Hepatocyte (in vitro differentiated cells): ENCODE data around the gene SMIM12. TPM values are rescaled to one million over a fixed set of nuclear protein-coding genes. Genes with fewer than 3 reads are reported as not detected.

Experiments used
- DNase-seq: peaks from one replicate; pipeline ENCODE4 v3.0.0-alpha.2; 2016; ENCODE audit warnings: low spot score
- H2AFZ ChIP-seq: fragments of 200-600 bp; sonication (generic); 2 replicates; pipeline ENCODE4 v1.6.0; 2016; ENCODE audit warnings: antibody characterized with exemption, mild to moderate bottlenecking
- H3K27ac ChIP-seq: fragments of 200-600 bp; sonication (generic); 2 replicates; pipeline ENCODE4 v1.5.1; 2016; ENCODE audit warnings: mild to moderate bottlenecking
- H3K27me3 ChIP-seq: fragments of 200-600 bp; sonication (generic); 2 replicates; pipeline ENCODE4 v1.6.1; 2016
- H3K36me3 ChIP-seq: fragments of 200-600 bp; sonication (generic); replicated peaks from 2 replicates; pipeline ENCODE4 v1.5.1; 2016; ENCODE audit warnings: low read depth; ENCODE audit not compliant: insufficient read depth
- H3K4me1 ChIP-seq: fragments of 200-600 bp; sonication (generic); 2 replicates; pipeline ENCODE4 v1.5.1; 2016; ENCODE audit warnings: mild to moderate bottlenecking, moderate library complexity; ENCODE audit not compliant: insufficient read depth
- H3K4me2 ChIP-seq: fragments of 200-600 bp; sonication (generic); 2 replicates; pipeline ENCODE4 v1.6.0; 2016
- H3K4me3 ChIP-seq: fragments of 200-600 bp; sonication (generic); 2 replicates; pipeline ENCODE4 v1.5.1; 2016; ENCODE audit warnings: mild to moderate bottlenecking
- H3K79me2 ChIP-seq: fragments of 200-600 bp; sonication (generic); 2 replicates; pipeline ENCODE4 v1.6.0; 2017; ENCODE audit warnings: mild to moderate bottlenecking
- H3K9me2 ChIP-seq: fragments of 200-600 bp; sonication (generic); replicated peaks from 2 replicates; pipeline ENCODE4 v1.6.0; 2017; ENCODE audit warnings: mild to moderate bottlenecking; ENCODE audit not compliant: insufficient read depth
- H3K9me3 ChIP-seq: fragments of 200-600 bp; sonication (generic); 2 replicates; pipeline ENCODE4 v1.5.1; 2016; ENCODE audit warnings: low read depth, mild to moderate bottlenecking
- H4K20me1 ChIP-seq: fragments of 200-600 bp; sonication (generic); 2 replicates; pipeline ENCODE4 v1.6.0; 2016; ENCODE audit warnings: mild to moderate bottlenecking; ENCODE audit not compliant: insufficient read depth, poor library complexity, severe bottlenecking
- EZH2 ChIP-seq: fragments of 200-600 bp; sonication (generic); IDR thresholded peaks from 2 replicates; pipeline ENCODE4 v1.6.1; 2016; ENCODE audit warnings: antibody characterized with exemption, mild to moderate bottlenecking, borderline replicate concordance
- EZH2phosphoT487 ChIP-seq: fragments of 200-600 bp; sonication (generic); IDR thresholded peaks from one replicate; pipeline ENCODE4 v1.6.1; 2018; ENCODE audit warnings: antibody characterized with exemption, mild to moderate bottlenecking, low read depth, moderate library complexity; ENCODE audit not compliant: unreplicated experiment, severe bottlenecking
- WGBS: methylation state at CpG from one replicate; pipeline ENCODE4 v1.1.6; 2016; ENCODE audit warnings: low lambda C conversion rate; ENCODE audit errors: missing lambda C conversion rate; 5-methylcytosine and 5-hydroxymethylcytosine counted together
- polyA plus RNA-seq: library from polyadenylated mRNA; unstranded; fragments of >200 nt; fragmentation: Nextera tagmentation; extraction: Ambion mirVana; gene quantifications from 2 replicates; pipeline ENCODE4 v1.2.1, GENCODE V29; 2016
- total RNA-seq: library from RNA; depleted of rRNA; stranded (reverse); fragments of >200 nt; gene quantifications from 2 replicates; pipeline ENCODE4 v1.2.3, GENCODE V29; 2014
- TF ChIP-seq, protein P1 (sequence below): fragments of 200-600 bp; sonication (generic); IDR thresholded peaks from 2 replicates; pipeline ENCODE4 v1.5.1; 2016; ENCODE audit warnings: antibody characterized with exemption, mild to moderate bottlenecking; ENCODE audit not compliant: poor library complexity

SMIM12 gene
- total and polyA plus RNA-seq, 2 experiments from 2014 or later: 21.9 to 53.8 TPM

DNA sequence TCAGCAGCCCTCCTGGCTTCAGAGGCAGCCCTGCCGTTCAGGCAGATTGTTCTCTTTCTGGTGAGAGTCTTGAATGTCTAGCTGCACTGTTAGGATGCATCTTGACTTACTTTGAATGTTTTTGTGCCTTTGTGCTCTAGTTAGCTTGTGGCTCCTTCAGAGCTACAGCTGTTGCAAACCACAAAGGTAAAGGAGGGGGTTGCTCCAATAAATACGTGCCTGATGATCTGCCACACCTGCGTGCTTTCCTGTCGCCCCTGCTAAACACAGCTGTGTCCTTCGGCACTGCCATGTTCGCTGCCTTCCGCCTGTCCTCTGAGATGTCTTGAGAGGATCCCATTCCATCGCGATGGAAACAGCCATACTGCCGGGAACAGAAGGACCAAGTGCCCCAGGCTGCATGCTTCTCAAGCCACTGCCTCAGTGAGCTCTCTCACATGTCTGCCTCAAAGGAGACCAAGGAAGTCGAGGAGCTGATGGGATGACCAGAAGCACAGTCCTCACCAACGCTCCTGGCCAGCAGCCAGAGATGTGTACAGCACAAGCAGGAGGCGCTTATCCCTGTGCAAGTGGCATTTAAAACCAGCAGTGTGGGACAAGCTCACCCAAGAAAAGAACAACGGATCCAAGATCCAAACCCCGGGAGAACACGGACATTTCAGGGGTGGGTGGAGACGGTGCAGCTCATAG, 12.0 kb upstream of the SMIM12 start:
- DNase-seq: no peak
- Histone ChIP-seq H3K79me2 (no peaks in the 10 kb centered on the region), H3K27ac (no peak overlapping the region), H3K9me2 (no peaks in the 10 kb centered on the region), H3K27me3 (peaks cover 23% of the 10 kb centered on the region), H3K4me2 (no peak overlapping the region), H3K4me3 (no peak overlapping the region), H2AFZ (no peak overlapping the region), H4K20me1 (no peaks in the 10 kb centered on the region), H3K9me3 (no peaks in the 10 kb centered on the region), H3K36me3 (no peaks in the 10 kb centered on the region), H3K4me1 (no peaks in the 10 kb centered on the region)
- TF ChIP-seq, protein P1, sequence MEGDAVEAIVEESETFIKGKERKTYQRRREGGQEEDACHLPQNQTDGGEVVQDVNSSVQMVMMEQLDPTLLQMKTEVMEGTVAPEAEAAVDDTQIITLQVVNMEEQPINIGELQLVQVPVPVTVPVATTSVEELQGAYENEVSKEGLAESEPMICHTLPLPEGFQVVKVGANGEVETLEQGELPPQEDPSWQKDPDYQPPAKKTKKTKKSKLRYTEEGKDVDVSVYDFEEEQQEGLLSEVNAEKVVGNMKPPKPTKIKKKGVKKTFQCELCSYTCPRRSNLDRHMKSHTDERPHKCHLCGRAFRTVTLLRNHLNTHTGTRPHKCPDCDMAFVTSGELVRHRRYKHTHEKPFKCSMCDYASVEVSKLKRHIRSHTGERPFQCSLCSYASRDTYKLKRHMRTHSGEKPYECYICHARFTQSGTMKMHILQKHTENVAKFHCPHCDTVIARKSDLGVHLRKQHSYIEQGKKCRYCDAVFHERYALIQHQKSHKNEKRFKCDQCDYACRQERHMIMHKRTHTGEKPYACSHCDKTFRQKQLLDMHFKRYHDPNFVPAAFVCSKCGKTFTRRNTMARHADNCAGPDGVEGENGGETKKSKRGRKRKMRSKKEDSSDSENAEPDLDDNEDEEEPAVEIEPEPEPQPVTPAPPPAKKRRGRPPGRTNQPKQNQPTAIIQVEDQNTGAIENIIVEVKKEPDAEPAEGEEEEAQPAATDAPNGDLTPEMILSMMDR: no peak
- TF ChIP-seq EZH2: no peak
- no peak for TF ChIP-seq EZH2phosphoT487
- 87% methylated on average over 17 of the region's 17 CpGs for WGBS

DNA sequence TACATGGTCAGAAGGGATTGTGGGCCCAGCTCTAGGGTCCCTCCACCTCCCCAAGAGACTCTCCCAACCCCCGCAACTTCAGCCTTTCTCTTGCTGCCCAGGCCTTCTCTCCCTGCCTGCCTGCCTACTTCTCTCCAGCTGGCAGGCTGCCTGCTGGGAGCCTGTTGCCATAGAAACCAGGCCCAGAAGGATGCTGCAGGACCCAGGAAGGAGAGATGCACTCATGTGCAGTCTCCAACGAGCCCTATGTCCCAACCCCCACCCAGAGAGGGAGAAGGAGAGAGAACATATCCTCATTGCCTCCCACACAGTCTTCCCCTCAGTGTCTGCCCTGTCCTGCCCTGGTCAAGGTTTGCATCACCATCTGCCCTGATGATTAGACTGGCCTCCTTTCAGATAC, 10.8 kb upstream of the SMIM12 start:
- TF ChIP-seq EZH2phosphoT487 (no peak), EZH2 (no peak)
- TF ChIP-seq, protein P1: no peak
- H3K27ac ChIP-seq: no peak overlapping the region
- H3K4me3 ChIP-seq: no peak overlapping the region
- no peaks in the 10 kb centered on the region for H3K36me3 ChIP-seq
- no peaks in the 10 kb centered on the region for H4K20me1 ChIP-seq
- H3K27me3 ChIP-seq: peaks cover 23% of the 10 kb centered on the region
- no peaks in the 10 kb centered on the region for H3K79me2 ChIP-seq
- WGBS: 61% methylated on average over 2 of the region's 2 CpGs
- H3K4me1 ChIP-seq: peaks cover 4% of the 10 kb centered on the region
- no peak overlapping the region for H2AFZ ChIP-seq
- no peaks in the 10 kb centered on the region for H3K9me2 ChIP-seq
- no peak overlapping the region for H3K4me2 ChIP-seq
- no peak for DNase-seq
- H3K9me3 ChIP-seq: no peaks in the 10 kb centered on the region

GRCh38 chr1:34869760-34870159, 10.2 kb upstream of the SMIM12 start:
- Histone ChIP-seq H3K36me3 (no peaks in the 10 kb centered on the region), H4K20me1 (no peaks in the 10 kb centered on the region), H2AFZ (no peak overlapping the region), H3K4me1 (peaks cover 6% of the 10 kb centered on the region), H3K9me3 (no peaks in the 10 kb centered on the region), H3K9me2 (no peaks in the 10 kb centered on the region), H3K79me2 (no peaks in the 10 kb centered on the region), H3K4me3 (no peak overlapping the region), H3K27ac (no peak overlapping the region), H3K4me2 (no peak overlapping the region), H3K27me3 (peaks cover 23% of the 10 kb centered on the region)
- TF ChIP-seq, protein P1: no peak
- TF ChIP-seq EZH2 (no peak), EZH2phosphoT487 (no peak)
- 85% methylated on average over 4 of the region's 4 CpGs for WGBS
- DNase-seq: no peak
